ENCODE results near the gene PRDM8.

DNA sequence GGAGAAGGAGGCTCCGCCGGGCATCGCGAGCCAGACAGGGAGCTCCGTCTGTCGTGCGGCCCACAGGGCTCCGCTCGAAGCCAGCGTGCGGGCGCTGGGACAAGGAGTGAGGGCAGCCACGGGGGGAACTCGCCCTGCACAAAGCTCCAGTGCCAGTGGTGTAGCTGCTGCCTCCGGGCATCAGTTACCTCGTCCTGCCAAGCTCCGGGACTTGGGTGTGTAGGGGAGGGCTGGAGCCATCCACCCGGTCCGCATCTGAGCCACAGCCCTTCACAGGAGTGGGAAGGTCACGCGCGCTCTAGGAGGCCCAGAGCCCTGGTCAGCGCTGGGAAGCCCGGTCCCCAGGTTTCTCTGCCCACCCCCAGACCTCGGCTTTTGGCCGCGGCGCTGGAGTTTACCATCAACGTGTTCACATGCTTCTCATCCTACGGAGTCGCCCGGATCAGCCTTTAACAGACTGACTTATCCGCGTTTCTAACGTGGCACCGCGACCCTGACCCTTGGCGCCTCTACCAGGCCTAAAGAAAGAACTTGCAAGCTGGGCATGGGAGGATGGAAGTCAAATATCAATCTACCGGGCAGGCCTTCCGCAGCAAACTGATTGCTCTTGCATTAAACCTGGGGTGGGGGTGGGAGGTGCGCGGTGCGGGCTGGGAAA is 8.4 kb upstream of the PRDM8 start:
- TF ChIP-seq, protein P1, sequence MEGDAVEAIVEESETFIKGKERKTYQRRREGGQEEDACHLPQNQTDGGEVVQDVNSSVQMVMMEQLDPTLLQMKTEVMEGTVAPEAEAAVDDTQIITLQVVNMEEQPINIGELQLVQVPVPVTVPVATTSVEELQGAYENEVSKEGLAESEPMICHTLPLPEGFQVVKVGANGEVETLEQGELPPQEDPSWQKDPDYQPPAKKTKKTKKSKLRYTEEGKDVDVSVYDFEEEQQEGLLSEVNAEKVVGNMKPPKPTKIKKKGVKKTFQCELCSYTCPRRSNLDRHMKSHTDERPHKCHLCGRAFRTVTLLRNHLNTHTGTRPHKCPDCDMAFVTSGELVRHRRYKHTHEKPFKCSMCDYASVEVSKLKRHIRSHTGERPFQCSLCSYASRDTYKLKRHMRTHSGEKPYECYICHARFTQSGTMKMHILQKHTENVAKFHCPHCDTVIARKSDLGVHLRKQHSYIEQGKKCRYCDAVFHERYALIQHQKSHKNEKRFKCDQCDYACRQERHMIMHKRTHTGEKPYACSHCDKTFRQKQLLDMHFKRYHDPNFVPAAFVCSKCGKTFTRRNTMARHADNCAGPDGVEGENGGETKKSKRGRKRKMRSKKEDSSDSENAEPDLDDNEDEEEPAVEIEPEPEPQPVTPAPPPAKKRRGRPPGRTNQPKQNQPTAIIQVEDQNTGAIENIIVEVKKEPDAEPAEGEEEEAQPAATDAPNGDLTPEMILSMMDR (IDR thresholded peaks at IDR 0.05; ENCODE audit: insufficient read depth, low read length, poor library complexity, severe bottlenecking), result no peak
- TF ChIP-seq EZH2phosphoT487 (conservative IDR thresholded peaks at IDR 0.05; ENCODE audit: low read length), result no peak
